ENCODE results near the gene DHH. TPM values are rescaled to one million over a fixed set of nuclear protein-coding genes. Genes with fewer than 3 reads are reported as not detected.

DHH gene
- total and polyA plus RNA-seq, 10 of the 15 experiments (the other 5 are each of a cell fraction or from before 2014, with no cell fraction given): 0.01 TPM; not detected in 9

- TF ChIP-seq ZNF217 (IDR thresholded peaks at IDR 0.05) (0 out of 2 replicates have a peak, but pooled peaks have one; percentile 11), MYB (IDR thresholded peaks at IDR 0.05; ENCODE audit: borderline replicate concordance, low read depth, low read length) (no peak), YY1 (IDR thresholded peaks at IDR 0.05; ENCODE audit: low read depth, low read length) (peak; percentile 86), E2F8 (IDR thresholded peaks at IDR 0.05; ENCODE audit: low read depth, partially characterized antibody) (no peak), PBX3 (IDR thresholded peaks at IDR 0.05; ENCODE audit: insufficient replicate concordance, low read depth, low read length) (peak; percentile 49), ETV6 (conservative IDR thresholded peaks at IDR 0.05 in 1 of 2, IDR thresholded peaks at IDR 0.05 in 1 of 2; ENCODE audit: borderline replicate concordance in 1 of 2, low read depth in 1 of 2) (0 out of 4 replicates have a peak, but pooled peaks of 1 of the 2 experiments have one; percentile 12), PKNOX1 (IDR thresholded peaks at IDR 0.05) (no peak), RELA (IDR thresholded peaks at IDR 0.05; ENCODE audit: borderline replicate concordance, partially characterized antibody) (no peak), HDAC6 (IDR thresholded peaks at IDR 0.05; ENCODE audit: unreplicated experiment) (peak; percentile 92), REST (IDR thresholded peaks at IDR 0.05; ENCODE audit: low read depth, low read length) (0 out of 2 replicates have a peak, but pooled peaks have one; percentile 52), FOXK2 (IDR thresholded peaks at IDR 0.05) (no peak), WRNIP1 (IDR thresholded peaks at IDR 0.05; ENCODE audit: borderline replicate concordance, low read depth, low read length) (no peak; the same call in 1 of the 2 replicates), BMI1 (IDR thresholded peaks at IDR 0.05; ENCODE audit: borderline replicate concordance) (no peak), SUPT20H (IDR thresholded peaks at IDR 0.05; ENCODE audit: borderline replicate concordance, control insufficient read depth, low read depth, low read length) (no peak), SIX5 (IDR thresholded peaks at IDR 0.05; ENCODE audit: low read depth, low read length, severe bottlenecking) (no peak), HDGF (IDR thresholded peaks at IDR 0.05) (no peak), RELB (IDR thresholded peaks at IDR 0.05; ENCODE audit: low read depth) (peak; percentile 46; the same call in 1 of the 2 replicates)
These were observed 36.7 kb upstream of the DHH start, which contains the start of gene TUBA1B (continued) for GRCh38 chr12:49131051-49131893.
